SK-N-SH treated with all-trans-retinoic acid at 6 μM for 48 hours (cell line): Measurements from ENCODE around the gene NOLC1.
A peak's percentile ranks its signal among the peaks of the same experiment; 100 is the strongest.

Experiments used
- ATAC-seq: fragments of 200-7000 bp; cut with Tn5 transposase; 3 replicates; pipeline ENCODE4 v1.9.1; 2020; ENCODE audit warnings: mild to moderate bottlenecking, moderate library complexity
- BACH2 ChIP-seq: fragments of 250-450 bp; sonication (Bioruptor Pico); IDR thresholded peaks from 2 replicates; pipeline ENCODE4 v1.9.0; 2021; ENCODE audit warnings: mild to moderate bottlenecking, borderline replicate concordance
- ESRRG ChIP-seq: fragments of 250-450 bp; sonication (Bioruptor Pico); IDR thresholded peaks from 2 replicates; pipeline ENCODE4 v1.6.1; 2021; ENCODE audit warnings: mild to moderate bottlenecking
- ISL1 ChIP-seq: fragments of 250-450 bp; sonication (Bioruptor Pico); IDR thresholded peaks from 2 replicates; pipeline ENCODE4 v2.1.2; 2022; ENCODE audit warnings: mild to moderate bottlenecking, moderate library complexity
- OSR1 ChIP-seq: fragments of 250-450 bp; sonication (Bioruptor Pico); IDR thresholded peaks from 2 replicates; pipeline ENCODE4 v1.8.0; 2022; ENCODE audit warnings: moderate library complexity, mild to moderate bottlenecking, inconsistent platforms
- TCF4 ChIP-seq: fragments of 250-450 bp; sonication (Bioruptor Pico); IDR thresholded peaks from 2 replicates; pipeline ENCODE4 v1.8.0; 2021; ENCODE audit warnings: mild to moderate bottlenecking, moderate library complexity, borderline replicate concordance
- TOX ChIP-seq: fragments of 250-450 bp; sonication (Bioruptor Pico); IDR thresholded peaks from 2 replicates; pipeline ENCODE4 v1.8.0; 2021; ENCODE audit warnings: mild to moderate bottlenecking, moderate library complexity, borderline replicate concordance
- ZC3H10 ChIP-seq: fragments of 250-450 bp; sonication (Bioruptor Pico); IDR thresholded peaks from 2 replicates; pipeline ENCODE4 v1.5.1; 2021; ENCODE audit warnings: mild to moderate bottlenecking, moderate library complexity
- ZNF565 ChIP-seq: fragments of 450-650 bp; formaldehyde crosslinking; conservative IDR thresholded peaks from 2 replicates; pipeline ENCODE4 v1.5.0; 2020; ENCODE audit warnings: low read depth, mild to moderate bottlenecking, moderate library complexity
- ZNF70 ChIP-seq: fragments of 450-650 bp; formaldehyde crosslinking; IDR thresholded peaks from 2 replicates; pipeline ENCODE4 v1.5.0; 2020; ENCODE audit warnings: mild to moderate bottlenecking, moderate library complexity
- TF ChIP-seq, protein P1 (sequence below): fragments of 250-450 bp; sonication (Bioruptor Pico); IDR thresholded peaks from 2 replicates; pipeline ENCODE4 v1.5.0; 2020; ENCODE audit warnings: mild to moderate bottlenecking, moderate library complexity
- TF ChIP-seq, protein P2 (sequence below): fragments of 250-450 bp; sonication (Bioruptor Pico); IDR thresholded peaks from 2 replicates; pipeline ENCODE4 v1.5.1; 2020; ENCODE audit warnings: low read depth, mild to moderate bottlenecking, moderate library complexity
- TF ChIP-seq, protein P3 (sequence below): fragments of 250-450 bp; sonication (Bioruptor Pico); IDR thresholded peaks from 2 replicates; pipeline ENCODE4 v1.8.0; 2021; ENCODE audit warnings: low read depth, mild to moderate bottlenecking, moderate library complexity, borderline replicate concordance
- TF ChIP-seq, protein P4 (sequence below): fragments of 250-450 bp; sonication (Bioruptor Pico); IDR thresholded peaks from 2 replicates; pipeline ENCODE4 v1.8.0; 2020; ENCODE audit warnings: mild to moderate bottlenecking, moderate library complexity, borderline replicate concordance

NOLC1 gene

DNA sequence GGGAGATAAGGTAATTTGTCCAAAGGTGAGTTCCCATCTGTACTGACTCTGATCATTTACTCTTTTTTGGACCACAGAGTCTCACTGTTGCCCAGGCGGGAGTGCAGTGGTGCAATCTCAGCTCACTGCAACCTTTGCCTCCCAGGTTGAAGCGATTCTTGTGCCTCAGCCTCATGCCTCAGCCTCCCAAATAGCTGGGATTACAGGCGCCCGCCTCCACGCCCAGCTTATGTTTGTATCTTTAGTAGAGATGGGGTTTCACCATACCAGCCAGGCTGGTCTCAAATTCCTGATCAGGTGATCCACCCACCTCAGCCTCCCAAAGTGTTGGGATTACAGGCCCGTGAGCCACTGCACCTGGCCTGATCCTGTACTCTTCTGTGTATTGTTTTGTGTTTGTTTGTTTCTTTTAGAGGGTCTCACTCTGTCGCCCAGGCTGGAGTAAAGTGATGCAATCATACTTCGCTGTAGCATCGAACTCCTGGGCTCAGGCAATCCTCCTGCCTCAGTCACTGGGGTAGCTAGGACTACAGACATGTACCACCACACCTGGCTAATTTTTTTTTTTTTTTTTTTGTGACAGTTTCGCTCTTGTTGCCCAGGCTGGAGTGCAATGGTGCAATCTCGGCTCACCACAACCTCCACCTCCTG, 2.4 kb downstream of the NOLC1 start (continued):
- TF ChIP-seq, protein P1, sequence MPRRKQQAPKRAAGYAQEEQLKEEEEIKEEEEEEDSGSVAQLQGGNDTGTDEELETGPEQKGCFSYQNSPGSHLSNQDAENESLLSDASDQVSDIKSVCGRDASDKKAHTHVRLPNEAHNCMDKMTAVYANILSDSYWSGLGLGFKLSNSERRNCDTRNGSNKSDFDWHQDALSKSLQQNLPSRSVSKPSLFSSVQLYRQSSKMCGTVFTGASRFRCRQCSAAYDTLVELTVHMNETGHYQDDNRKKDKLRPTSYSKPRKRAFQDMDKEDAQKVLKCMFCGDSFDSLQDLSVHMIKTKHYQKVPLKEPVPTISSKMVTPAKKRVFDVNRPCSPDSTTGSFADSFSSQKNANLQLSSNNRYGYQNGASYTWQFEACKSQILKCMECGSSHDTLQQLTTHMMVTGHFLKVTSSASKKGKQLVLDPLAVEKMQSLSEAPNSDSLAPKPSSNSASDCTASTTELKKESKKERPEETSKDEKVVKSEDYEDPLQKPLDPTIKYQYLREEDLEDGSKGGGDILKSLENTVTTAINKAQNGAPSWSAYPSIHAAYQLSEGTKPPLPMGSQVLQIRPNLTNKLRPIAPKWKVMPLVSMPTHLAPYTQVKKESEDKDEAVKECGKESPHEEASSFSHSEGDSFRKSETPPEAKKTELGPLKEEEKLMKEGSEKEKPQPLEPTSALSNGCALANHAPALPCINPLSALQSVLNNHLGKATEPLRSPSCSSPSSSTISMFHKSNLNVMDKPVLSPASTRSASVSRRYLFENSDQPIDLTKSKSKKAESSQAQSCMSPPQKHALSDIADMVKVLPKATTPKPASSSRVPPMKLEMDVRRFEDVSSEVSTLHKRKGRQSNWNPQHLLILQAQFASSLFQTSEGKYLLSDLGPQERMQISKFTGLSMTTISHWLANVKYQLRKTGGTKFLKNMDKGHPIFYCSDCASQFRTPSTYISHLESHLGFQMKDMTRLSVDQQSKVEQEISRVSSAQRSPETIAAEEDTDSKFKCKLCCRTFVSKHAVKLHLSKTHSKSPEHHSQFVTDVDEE: no peak
- TF ChIP-seq ZC3H10 (CRISPR knock-in tag): no peak
- TF ChIP-seq, protein P2, sequence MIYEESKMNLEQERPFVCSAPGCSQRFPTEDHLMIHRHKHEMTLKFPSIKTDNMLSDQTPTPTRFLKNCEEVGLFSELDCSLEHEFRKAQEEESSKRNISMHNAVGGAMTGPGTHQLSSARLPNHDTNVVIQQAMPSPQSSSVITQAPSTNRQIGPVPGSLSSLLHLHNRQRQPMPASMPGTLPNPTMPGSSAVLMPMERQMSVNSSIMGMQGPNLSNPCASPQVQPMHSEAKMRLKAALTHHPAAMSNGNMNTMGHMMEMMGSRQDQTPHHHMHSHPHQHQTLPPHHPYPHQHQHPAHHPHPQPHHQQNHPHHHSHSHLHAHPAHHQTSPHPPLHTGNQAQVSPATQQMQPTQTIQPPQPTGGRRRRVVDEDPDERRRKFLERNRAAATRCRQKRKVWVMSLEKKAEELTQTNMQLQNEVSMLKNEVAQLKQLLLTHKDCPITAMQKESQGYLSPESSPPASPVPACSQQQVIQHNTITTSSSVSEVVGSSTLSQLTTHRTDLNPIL: no peak
- TF ChIP-seq, protein P3, sequence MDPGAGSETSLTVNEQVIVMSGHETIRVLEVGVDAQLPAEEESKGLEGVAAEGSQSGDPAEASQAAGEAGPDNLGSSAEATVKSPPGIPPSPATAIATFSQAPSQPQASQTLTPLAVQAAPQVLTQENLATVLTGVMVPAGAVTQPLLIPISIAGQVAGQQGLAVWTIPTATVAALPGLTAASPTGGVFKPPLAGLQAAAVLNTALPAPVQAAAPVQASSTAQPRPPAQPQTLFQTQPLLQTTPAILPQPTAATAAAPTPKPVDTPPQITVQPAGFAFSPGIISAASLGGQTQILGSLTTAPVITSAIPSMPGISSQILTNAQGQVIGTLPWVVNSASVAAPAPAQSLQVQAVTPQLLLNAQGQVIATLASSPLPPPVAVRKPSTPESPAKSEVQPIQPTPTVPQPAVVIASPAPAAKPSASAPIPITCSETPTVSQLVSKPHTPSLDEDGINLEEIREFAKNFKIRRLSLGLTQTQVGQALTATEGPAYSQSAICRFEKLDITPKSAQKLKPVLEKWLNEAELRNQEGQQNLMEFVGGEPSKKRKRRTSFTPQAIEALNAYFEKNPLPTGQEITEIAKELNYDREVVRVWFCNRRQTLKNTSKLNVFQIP (CRISPR knock-in tag): no peak
- TF ChIP-seq BACH2 (CRISPR knock-in tag): no peak
- no peak for TF ChIP-seq ESRRG (CRISPR knock-in tag)
- no peak for TF ChIP-seq OSR1 (CRISPR knock-in tag)

DNA sequence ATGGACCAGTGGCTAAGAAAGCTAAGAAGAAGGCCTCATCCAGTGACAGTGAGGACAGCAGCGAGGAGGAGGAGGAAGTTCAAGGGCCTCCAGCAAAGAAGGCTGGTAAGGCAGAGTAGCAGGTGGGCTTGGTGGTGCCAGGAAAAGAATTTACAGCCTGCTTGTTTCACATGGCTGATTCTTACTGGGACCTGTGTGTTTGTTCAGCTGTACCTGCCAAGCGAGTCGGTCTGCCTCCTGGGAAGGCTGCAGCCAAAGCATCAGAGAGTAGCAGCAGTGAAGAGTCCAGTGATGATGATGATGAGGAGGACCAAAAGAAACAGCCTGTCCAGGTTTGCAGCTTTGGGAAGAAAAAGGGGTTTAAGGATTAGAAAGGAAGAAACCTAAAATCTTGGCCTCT, 5.0 kb downstream of the NOLC1 start:
- no peak for ATAC-seq
- TF ChIP-seq, protein P4, sequence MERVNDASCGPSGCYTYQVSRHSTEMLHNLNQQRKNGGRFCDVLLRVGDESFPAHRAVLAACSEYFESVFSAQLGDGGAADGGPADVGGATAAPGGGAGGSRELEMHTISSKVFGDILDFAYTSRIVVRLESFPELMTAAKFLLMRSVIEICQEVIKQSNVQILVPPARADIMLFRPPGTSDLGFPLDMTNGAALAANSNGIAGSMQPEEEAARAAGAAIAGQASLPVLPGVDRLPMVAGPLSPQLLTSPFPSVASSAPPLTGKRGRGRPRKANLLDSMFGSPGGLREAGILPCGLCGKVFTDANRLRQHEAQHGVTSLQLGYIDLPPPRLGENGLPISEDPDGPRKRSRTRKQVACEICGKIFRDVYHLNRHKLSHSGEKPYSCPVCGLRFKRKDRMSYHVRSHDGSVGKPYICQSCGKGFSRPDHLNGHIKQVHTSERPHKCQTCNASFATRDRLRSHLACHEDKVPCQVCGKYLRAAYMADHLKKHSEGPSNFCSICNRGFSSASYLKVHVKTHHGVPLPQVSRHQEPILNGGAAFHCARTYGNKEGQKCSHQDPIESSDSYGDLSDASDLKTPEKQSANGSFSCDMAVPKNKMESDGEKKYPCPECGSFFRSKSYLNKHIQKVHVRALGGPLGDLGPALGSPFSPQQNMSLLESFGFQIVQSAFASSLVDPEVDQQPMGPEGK: no peak
- TF ChIP-seq ESRRG (CRISPR knock-in tag): no peak
- no peak for TF ChIP-seq ZNF565 (CRISPR knock-in tag)
- TF ChIP-seq, protein P3 (CRISPR knock-in tag): no peak
- no peak for TF ChIP-seq ZNF70 (CRISPR knock-in tag)
- no peak for TF ChIP-seq ISL1 (CRISPR knock-in tag)
- no peak for TF ChIP-seq BACH2 (CRISPR knock-in tag)
- no peak for TF ChIP-seq TOX (CRISPR knock-in tag)

DNA sequence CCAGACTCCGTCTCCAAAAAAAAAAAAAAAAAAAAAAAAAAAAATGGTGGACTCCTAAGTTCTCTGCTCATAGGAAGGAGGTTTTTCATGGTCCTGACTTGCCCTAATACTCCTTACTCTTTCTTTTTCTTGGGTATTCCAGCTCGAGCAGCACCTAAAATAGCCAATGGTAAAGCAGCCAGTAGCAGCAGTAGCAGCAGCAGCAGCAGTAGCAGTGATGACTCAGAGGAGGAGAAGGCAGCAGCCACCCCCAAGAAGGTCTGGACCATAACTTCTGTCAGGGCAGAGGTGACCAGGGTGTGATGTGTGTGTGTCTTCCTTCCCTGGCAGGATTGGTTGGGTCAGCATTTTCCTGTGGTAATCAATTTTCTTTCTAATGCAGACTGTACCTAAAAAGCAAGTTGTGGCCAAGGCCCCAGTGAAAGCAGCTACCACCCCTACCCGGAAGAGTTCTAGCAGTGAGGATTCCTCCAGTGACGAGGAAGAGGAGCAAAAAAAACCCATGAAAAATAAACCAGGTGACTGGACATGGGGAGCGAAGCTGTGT, 6.9 kb downstream of the NOLC1 start:
- TF ChIP-seq, protein P3 (CRISPR knock-in tag): no peak
- TF ChIP-seq, all 23 proteins: peak for 0
- ATAC-seq: peak; percentile 24; the same call in 1 of the 3 replicates

DNA sequence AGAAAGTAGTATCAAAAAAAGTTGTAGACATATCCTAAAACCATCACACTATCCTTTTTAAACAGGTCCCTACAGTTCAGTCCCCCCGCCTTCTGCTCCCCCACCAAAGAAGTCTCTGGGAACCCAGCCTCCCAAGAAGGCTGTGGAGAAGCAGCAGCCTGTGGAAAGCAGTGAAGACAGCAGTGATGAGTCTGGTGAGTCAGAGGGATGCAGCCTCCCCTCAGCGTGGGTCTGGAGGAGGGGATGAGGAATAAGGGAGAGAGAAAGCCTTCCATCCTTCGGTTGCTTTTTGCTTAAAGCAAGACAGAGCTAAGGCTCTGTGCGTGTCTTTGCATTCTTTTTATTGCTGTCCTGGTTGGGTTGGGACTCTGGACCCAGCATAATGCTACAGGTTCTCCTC, 7.6 kb downstream of the NOLC1 start:
- no peak for ATAC-seq
- no peak for TF ChIP-seq TCF4 (CRISPR knock-in tag)
- TF ChIP-seq OSR1 (CRISPR knock-in tag): no peak
- TF ChIP-seq, all 23 proteins: peak for 0
